ENCODE data around the gene GSKIP. TPM values are rescaled to one million over a fixed set of nuclear protein-coding genes. Genes with fewer than 3 reads are reported as not detected.
A peak's percentile ranks its signal among the peaks of the same experiment; 100 is the strongest.

The GSKIP gene
- total RNA-seq, 1 donor from 2014 or later, result 27.3 TPM

DNA sequence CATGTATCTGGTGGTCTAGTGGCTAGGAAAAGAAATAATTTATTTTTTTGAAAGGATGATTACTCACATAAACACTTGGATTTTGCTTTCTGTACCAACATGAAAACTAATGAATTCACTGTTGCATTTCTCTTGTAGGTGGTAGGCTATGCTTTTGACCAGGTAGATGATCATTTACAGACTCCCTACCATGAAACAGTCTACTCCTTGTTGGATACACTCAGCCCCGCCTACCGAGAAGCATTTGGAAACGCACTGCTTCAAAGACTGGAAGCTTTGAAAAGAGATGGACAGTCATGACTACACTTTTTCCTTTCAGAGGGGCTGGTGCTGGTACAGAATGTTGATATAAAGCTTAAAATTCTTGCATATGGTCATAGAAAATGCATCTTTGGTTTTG is 22.1 kb downstream of the GSKIP start:
- Mint-ChIP-seq H3K9me3 (ENCODE audit: low read depth) (no peaks in the 10 kb centered on the region), H3K27me3 (peaks cover 14% of the 10 kb centered on the region), H3K4me3 (ENCODE audit: low read depth) (no peak overlapping the region), H3K36me3 (ENCODE audit: insufficient read depth) (peaks cover 8% of the 10 kb centered on the region), H3K27ac (no peak overlapping the region), H3K4me1 (ENCODE audit: low read depth) (no peaks in the 10 kb centered on the region)
- no peak for DNase-seq (ENCODE audit: low spot score, unreplicated experiment)
- TF ChIP-seq, protein P1, sequence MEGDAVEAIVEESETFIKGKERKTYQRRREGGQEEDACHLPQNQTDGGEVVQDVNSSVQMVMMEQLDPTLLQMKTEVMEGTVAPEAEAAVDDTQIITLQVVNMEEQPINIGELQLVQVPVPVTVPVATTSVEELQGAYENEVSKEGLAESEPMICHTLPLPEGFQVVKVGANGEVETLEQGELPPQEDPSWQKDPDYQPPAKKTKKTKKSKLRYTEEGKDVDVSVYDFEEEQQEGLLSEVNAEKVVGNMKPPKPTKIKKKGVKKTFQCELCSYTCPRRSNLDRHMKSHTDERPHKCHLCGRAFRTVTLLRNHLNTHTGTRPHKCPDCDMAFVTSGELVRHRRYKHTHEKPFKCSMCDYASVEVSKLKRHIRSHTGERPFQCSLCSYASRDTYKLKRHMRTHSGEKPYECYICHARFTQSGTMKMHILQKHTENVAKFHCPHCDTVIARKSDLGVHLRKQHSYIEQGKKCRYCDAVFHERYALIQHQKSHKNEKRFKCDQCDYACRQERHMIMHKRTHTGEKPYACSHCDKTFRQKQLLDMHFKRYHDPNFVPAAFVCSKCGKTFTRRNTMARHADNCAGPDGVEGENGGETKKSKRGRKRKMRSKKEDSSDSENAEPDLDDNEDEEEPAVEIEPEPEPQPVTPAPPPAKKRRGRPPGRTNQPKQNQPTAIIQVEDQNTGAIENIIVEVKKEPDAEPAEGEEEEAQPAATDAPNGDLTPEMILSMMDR (IDR thresholded peaks at IDR 0.05; ENCODE audit: unreplicated experiment), result no peak

DNA sequence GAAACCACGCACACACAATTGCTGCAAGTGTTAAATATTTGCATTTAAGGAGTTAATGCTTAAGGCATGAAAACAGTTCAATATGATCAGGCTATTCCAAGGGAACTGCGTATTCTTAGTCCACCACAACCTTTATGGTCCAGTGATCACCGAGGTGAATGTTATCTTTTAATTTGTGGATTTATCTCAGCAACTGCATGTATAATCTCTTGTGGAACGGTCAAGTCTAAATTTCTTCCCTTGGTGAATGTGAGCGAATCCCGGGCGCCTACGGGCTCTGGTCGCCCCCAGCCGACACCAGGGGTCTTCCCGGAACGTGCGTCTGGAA is 27.6 kb downstream of the GSKIP start:
- DNase-seq (ENCODE audit: low spot score, unreplicated experiment), result no peak
- Mint-ChIP-seq H3K27ac (peak overlapping the region; percentile 68), H3K27me3 (peaks cover 25% of the 10 kb centered on the region), H3K4me1 (ENCODE audit: low read depth) (peaks cover 2% of the 10 kb centered on the region), H3K4me3 (ENCODE audit: low read depth) (peak overlapping the region; percentile 80), H3K9me3 (ENCODE audit: low read depth) (no peaks in the 10 kb centered on the region), H3K36me3 (ENCODE audit: insufficient read depth) (peaks cover 3% of the 10 kb centered on the region)
- TF ChIP-seq, protein P1 (IDR thresholded peaks at IDR 0.05; ENCODE audit: unreplicated experiment), result no peak

DNA sequence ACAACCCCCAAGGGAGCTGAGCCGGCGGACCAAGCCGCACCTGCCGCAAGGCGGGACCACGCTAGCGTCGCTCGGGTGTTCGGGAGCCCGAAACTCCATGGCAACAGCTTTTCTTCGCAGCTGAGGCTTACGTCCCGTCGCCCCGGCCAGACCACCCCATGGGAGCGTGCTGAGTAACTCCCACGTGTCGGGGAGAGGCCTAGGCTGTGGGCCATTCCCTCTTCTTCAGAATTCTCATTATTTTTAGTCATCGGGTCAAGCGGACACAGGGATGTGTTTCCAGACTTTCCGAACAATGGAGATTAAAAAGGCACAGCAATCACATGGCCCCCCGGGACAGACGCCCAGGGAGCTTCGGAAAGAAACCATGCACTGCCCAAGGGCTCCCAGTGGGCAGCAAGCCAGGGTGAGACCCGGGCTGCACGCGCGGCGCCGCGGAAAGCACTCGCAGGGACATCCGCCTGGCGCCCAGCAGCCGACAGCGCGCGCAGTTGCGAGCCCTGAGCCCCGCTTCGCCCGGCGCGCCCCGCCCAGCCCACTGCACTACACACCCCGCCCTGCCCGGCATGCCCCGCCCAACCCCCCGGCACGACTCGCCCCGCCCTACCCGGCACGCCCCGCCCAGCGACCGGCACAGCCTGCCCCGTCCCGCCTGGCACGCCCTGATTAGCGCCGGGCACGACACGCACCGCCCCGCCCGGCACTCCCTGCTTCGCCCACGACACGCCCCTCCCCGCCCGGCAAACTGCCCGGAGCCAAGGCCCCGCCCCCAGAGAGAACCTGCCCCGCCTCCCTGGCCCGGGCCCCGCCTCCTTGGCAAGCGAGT is 28.2 kb downstream of the GSKIP start:
- peak; percentile 99 for DNase-seq (ENCODE audit: low spot score, unreplicated experiment)
- H3K27ac Mint-ChIP-seq, result peak overlapping the region; percentile 68
- peaks cover 2% of the 10 kb centered on the region for H3K4me1 Mint-ChIP-seq (ENCODE audit: low read depth)
- H3K4me3 Mint-ChIP-seq (ENCODE audit: low read depth), result peak overlapping the region; percentile 80
- H3K27me3 Mint-ChIP-seq, result peaks cover 25% of the 10 kb centered on the region
- peaks cover 3% of the 10 kb centered on the region for H3K36me3 Mint-ChIP-seq (ENCODE audit: insufficient read depth)
- TF ChIP-seq, protein P1 (IDR thresholded peaks at IDR 0.05; ENCODE audit: unreplicated experiment), result peak; percentile 5
- no peaks in the 10 kb centered on the region for H3K9me3 Mint-ChIP-seq (ENCODE audit: low read depth)

DNA sequence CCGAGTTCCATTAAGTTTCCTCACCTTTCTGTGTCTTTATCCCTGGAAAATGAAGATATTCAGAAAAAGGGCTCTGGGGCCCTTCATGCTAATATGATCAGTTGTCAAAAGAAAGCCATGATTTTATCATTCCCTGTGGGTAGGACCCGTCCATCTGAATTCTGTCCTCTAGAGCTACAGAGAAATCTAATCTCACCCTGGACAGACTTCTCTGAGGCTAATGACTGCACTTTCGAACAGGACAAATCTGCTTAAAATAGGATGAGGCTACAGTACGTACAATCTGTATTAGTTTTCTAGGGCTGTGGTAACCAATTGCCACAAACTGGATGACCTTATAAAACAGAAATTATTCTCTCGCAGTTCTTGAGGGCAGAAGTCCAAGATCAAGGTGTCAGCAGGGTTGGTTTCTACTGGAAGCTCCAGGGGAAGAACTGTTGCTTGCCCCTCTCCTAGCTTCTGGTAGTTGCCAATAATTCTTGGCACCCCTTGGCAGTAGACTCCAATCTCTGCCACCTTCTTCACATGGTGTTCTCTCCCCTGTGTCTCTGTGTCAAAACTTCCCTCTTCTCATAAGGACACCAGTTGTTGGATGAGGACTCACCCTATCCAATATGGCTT is 29.9 kb downstream of the GSKIP start:
- H3K4me1 Mint-ChIP-seq (ENCODE audit: low read depth), result peaks cover 2% of the 10 kb centered on the region
- TF ChIP-seq, protein P1 (IDR thresholded peaks at IDR 0.05; ENCODE audit: unreplicated experiment), result no peak
- peak overlapping the region; percentile 80 for H3K4me3 Mint-ChIP-seq (ENCODE audit: low read depth)
- no peak overlapping the region for H3K27ac Mint-ChIP-seq
- no peaks in the 10 kb centered on the region for H3K36me3 Mint-ChIP-seq (ENCODE audit: insufficient read depth)
- DNase-seq (ENCODE audit: low spot score, unreplicated experiment), result no peak
- H3K9me3 Mint-ChIP-seq (ENCODE audit: low read depth), result no peaks in the 10 kb centered on the region
- H3K27me3 Mint-ChIP-seq, result peaks cover 29% of the 10 kb centered on the region

DNA sequence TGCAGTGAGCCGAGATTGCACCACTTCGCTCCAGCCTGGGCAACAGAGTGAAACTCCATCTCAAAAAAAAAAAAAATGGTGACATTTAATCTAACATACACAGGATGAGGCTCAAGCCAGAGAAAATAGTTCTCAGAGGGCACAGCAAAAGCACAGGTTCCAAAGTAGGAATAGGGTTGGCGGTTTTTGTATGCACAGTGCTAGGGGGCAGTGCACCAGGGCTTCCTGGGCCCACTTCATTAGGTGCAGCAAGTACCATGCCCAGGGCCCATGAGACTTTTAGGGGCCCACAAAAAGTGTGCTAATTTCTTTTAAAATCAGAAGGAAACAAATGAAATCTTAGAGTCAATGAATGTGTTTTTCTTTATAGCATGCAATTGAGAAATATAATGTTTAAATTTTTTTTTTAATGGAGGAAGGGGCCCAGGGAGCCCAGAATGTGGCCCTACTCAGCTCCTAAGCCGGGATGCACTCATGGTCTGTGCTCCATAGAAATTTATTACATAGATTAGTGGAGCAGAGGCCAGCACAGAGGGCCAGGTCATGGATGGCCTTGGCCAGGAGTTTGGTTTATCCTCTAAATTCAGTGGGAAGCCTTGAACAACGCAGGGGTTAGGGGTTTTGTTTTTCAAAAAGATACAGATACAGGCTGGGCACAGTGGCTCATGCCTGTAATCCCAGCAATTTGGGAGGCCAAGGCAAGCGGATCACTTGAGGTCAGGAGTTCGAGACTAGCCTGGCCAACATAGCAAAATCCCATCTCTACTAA is 30.9 kb downstream of the GSKIP start:
- H3K27me3 Mint-ChIP-seq, result peaks cover 26% of the 10 kb centered on the region
- H3K36me3 Mint-ChIP-seq (ENCODE audit: insufficient read depth), result no peaks in the 10 kb centered on the region
- H3K27ac Mint-ChIP-seq, result no peak overlapping the region
- TF ChIP-seq, protein P1 (IDR thresholded peaks at IDR 0.05; ENCODE audit: unreplicated experiment), result no peak
- no peak overlapping the region for H3K4me3 Mint-ChIP-seq (ENCODE audit: low read depth)
- no peak for DNase-seq (ENCODE audit: low spot score, unreplicated experiment)
- H3K9me3 Mint-ChIP-seq (ENCODE audit: low read depth), result no peaks in the 10 kb centered on the region
- H3K4me1 Mint-ChIP-seq (ENCODE audit: low read depth), result peaks cover 2% of the 10 kb centered on the region
